Heart right ventricle (tissue), 16 donors: ENCODE data around the gene SLX9. TPM values are rescaled to one million over a fixed set of nuclear protein-coding genes. Genes with fewer than 3 reads are reported as not detected.

Experiments used
- ATAC-seq, 8 donors: fragments of 200-7000 bp; cut with Tn5 transposase; one replicate each; pipeline ENCODE4 v1.9.1; 2020; ENCODE audit warnings: mild to moderate bottlenecking in 8 of 8, moderate library complexity in 8 of 8, moderate number of reproducible peaks in 1 of 8
- DNase-seq, 2 donors: peaks; one replicate each; pipeline ENCODE4 v3.0.0-alpha.2; 2020
- H3K27ac ChIP-seq, 10 donors: fragments of 200-600 bp; sonication (generic) in 2 of 10; one replicate each; pipeline versions ENCODE4 v1.5.0 to v1.8.0; 2020 to 2022; ENCODE audit warnings: mild to moderate bottlenecking in 3 of 10
- H3K27me3 ChIP-seq, 7 donors: fragments of 200-600 bp; one replicate each; pipeline ENCODE4 v1.8.0; 2021 to 2022; ENCODE audit warnings: mild to moderate bottlenecking in 2 of 7
- H3K36me3 ChIP-seq, 9 donors: fragments of 200-600 bp; sonication (generic) in 1 of 9; one replicate each; pipeline versions ENCODE4 v1.5.0 to v1.8.0; 2020 to 2022; ENCODE audit warnings: mild to moderate bottlenecking in 2 of 9
- H3K4me1 ChIP-seq, 9 donors: fragments of 200-600 bp; sonication (generic) in 1 of 9; one replicate each; pipeline versions ENCODE4 v1.5.0 to v1.8.0; 2020 to 2022; ENCODE audit warnings: mild to moderate bottlenecking in 4 of 9
- H3K4me3 ChIP-seq, 10 donors: fragments of 200-600 bp; sonication (generic) in 2 of 10; one replicate each; pipeline versions ENCODE4 v1.5.0 to v1.8.0; 2020 to 2022; ENCODE audit warnings: mild to moderate bottlenecking in 7 of 10, moderate library complexity in 2 of 10
- H3K9me3 ChIP-seq, 11 donors: fragments of 200-600 bp in 10 of 11; sonication (generic) in 2 of 11; one replicate each; pipeline versions ENCODE4 v1.5.0 to v1.8.0; 2013 to 2022; ENCODE audit warnings: mild to moderate bottlenecking in 2 of 11, control low read depth in 1 of 11, moderate library complexity in 1 of 11
- CTCF ChIP-seq, 9 donors: fragments of 200-600 bp; sonication (generic) in 2 of 9; IDR thresholded peaks; one replicate each; pipeline versions ENCODE4 v1.5.0 to v1.8.0; 2021 to 2022; ENCODE audit warnings: antibody characterized with exemption in 9 of 9, mild to moderate bottlenecking in 5 of 9, moderate library complexity in 1 of 9
- WGBS, 2 donors: extraction: QIAGEN DNeasy Blood & Tissue Kit; methylation state at CpG; one replicate each; pipeline ENCODE4 v1.1.7; 2013; ENCODE audit warnings: inconsistent platforms in 1 of 2; 5-methylcytosine and 5-hydroxymethylcytosine counted together
- intact Hi-C, 10 donors: fragments of 100-400 bp; cut with DNase I; formaldehyde crosslinking; loops; one replicate each; pipeline versions ENCODE4 v1.11.1 to v1.14.2; 2022
- polyA plus RNA-seq, 2 donors: library from polyadenylated mRNA; stranded (reverse); fragments of 200-250 nt; gene quantifications; one replicate each; pipeline ENCODE4 v1.2.3, GENCODE V29; 2013
- total RNA-seq, 10 donors: library from RNA; stranded (reverse); fragmentation: NEBNext Ultra II Directional in 3 of 10; extraction: Animal tissue kit (Norgen Biotek cat#: 25700) in 3 of 10; gene quantifications; one replicate each; pipeline versions ENCODE4 v1.2.1 to v1.2.4, GENCODE V29; 2021 to 2023
- donor health status: Arrhythmogenic right ventricular cardiomyopathy.
- donor health status: ischemic (EF 13 %, LVEDD 7.1; RV severe dilation, severe dysfunction).
- donor health status: healthy with polysubstance abuse.
- donor health status: DM: no; HTN: yes; CAD: no.
- donor health status: DM: no; HTN: no; CAD: no.
- donor health status: ischemic (EF 25% LVEDD 6.9; RV normal size, moderate dysfunction).
- donor health status: ischemic (EF 25% LVEDD 5.7; RV mildly dilated, moderate dysfunction).
- donor health status: healthy.
- donor health status: DM: yes; HTN: yes; CAD: no.
- donor health status: Ischemic cardiomyopathy.
- donor health status: ischemic (EF 35%, LVEDD 5.7; RV mildly dilated, moderate dysfunction).
- donor health status: nonischemic (EF 11% LVEDD 7.7; RV severe dilation, severe dysfunction).
- donor health status: DM: yes; HTN: yes; CAD: no.
- donor health status: PGD.
- donor health status: ischemic (EF 29% LVEDD 5.4; RV normal size, mild dysfunction).
- donor health status: nonischemic (EF 23%, LVEDD 6.1; RV moderate dilation, normal function).

Gene SLX9
- total and polyA plus RNA-seq, 12 donors: 42.4 to 83.6 (median 57.3) TPM

GRCh38 chr21:44943686-44944550 lies 4.1 kb downstream of the SLX9 start:
- no peak for TF ChIP-seq CTCF (IDR thresholded peaks at IDR 0.05)
- ATAC-seq (no peak), DNase-seq (no peak)
- Histone ChIP-seq H3K36me3 (peaks cover 0 to 47% (median 7%) of the 10 kb centered on the region in 9 donors), H3K27me3 (no peaks in the 10 kb centered on the region), H3K27ac (no peak overlapping the region), H3K4me1 (peaks cover 3 to 74% (median 46%) of the 10 kb centered on the region in 9 donors), H3K4me3 (no peak overlapping the region), H3K9me3 (no peaks in the 10 kb centered on the region)
- intact Hi-C loops: loop anchor here in 1 of 10 donors (10.0 kb wide), 1 partner anchor 881 kb away; no protein-coding TSS in a partner anchor
- WGBS, 2 donors: 90 to 92% methylated on average over 24 of the region's 24 CpGs

DNA sequence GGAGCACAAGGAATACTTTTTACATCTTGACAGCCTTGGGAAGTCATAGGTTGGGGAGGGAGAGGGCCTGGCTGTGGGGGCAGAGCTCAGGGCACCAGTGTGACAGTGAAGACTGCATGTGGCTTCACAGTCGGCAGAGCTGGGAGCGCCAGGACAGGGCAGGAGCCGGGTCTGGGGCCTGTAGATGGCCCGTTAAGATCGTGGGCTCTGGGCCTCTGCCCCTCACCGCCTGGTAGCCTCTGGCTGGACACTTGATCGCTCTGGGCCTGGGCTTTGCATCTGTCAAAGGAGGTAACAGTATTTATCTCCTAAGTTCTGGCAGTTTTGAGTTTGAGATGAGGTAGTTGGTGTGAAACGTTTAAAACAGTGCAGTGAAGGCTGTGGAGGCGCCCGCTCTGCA lies 4.8 kb downstream of the SLX9 start:
- no peak for DNase-seq
- ATAC-seq: no peak
- Histone ChIP-seq H3K27ac (no peak overlapping the region), H3K4me3 (no peak overlapping the region), H3K27me3 (no peaks in the 10 kb centered on the region), H3K36me3 (peaks cover 0 to 47% (median 7%) of the 10 kb centered on the region in 9 donors), H3K9me3 (no peaks in the 10 kb centered on the region), H3K4me1 (peaks cover 9 to 74% (median 46%) of the 10 kb centered on the region in 9 donors)
- WGBS, 2 donors: 89 to 92% methylated on average over 10 of the region's 10 CpGs
- intact Hi-C loops: loop anchor here in 1 of 10 donors (10.0 kb wide), 1 partner anchor 880 kb away; no protein-coding TSS in a partner anchor
- no peak for TF ChIP-seq CTCF (IDR thresholded peaks at IDR 0.05)

GRCh38 chr21:44946254-44947041 lies 6.6 kb downstream of the SLX9 start:
- Histone ChIP-seq H3K9me3 (no peaks in the 10 kb centered on the region), H3K4me1 (peaks cover 16 to 78% (median 48%) of the 10 kb centered on the region in 9 donors), H3K4me3 (no peak overlapping the region), H3K27ac (peak overlapping the region; percentile 46 to 88 (median 78)), H3K27me3 (no peaks in the 10 kb centered on the region), H3K36me3 (peaks cover 0 to 52% (median 7%) of the 10 kb centered on the region in 9 donors)
- ATAC-seq (no peak), DNase-seq (no peak)
- WGBS, 2 donors: 77 to 84% methylated on average over 25 of the region's 25 CpGs
- no peak for TF ChIP-seq CTCF (IDR thresholded peaks at IDR 0.05)
- intact Hi-C loops: loop anchor here in 5 of 10 donors (2.0 to 10.0 kb wide), 5 partner anchors 131 to 878 kb away; no protein-coding TSS in a partner anchor
